B cell (primary cell): Measurements from ENCODE around the gene PEPD. TPM values are rescaled to one million over a fixed set of nuclear protein-coding genes. Genes with fewer than 3 reads are reported as not detected.

ENCODE experiments used
- ATAC-seq: fragments of 200-7000 bp; cut with Tn5 transposase; one replicate; pipeline ENCODE4 v1.10.0; 2021; ENCODE audit warnings: low read depth, mild to moderate bottlenecking, moderate number of reproducible peaks, moderate library complexity
- CTCF ChIA-PET: fragments of 350-600 bp; sonication (Branson Sonifier 250); formaldehyde crosslinking; loops from one replicate; lab custom pipeline; 2021; ENCODE audit warnings: antibody characterized with exemption, inconsistent platforms; lab: Charles Lee
- POLR2A ChIA-PET: fragments of 350-600 bp; sonication (Branson Sonifier 250); formaldehyde crosslinking; loops from one replicate; lab custom pipeline; 2021; ENCODE audit warnings: antibody characterized with exemption; lab: Charles Lee
- DNase-seq: peaks from one replicate; pipeline ENCODE4 v3.0.0; 2013
- H2AFZ ChIP-seq: 2 replicates; pipeline ENCODE4 v1.6.1; 2012; ENCODE audit warnings: mild to moderate bottlenecking, low read depth, low read length; ENCODE audit not compliant: insufficient read depth, poor library complexity, severe bottlenecking
- H3K27ac ChIP-seq, 2 donors: 1 replicate in 1 of 2; 2 replicates in 1 of 2; pipeline ENCODE4 v1.5.1; 2012 to 2013; ENCODE audit warnings: low read length in 2 of 2, mild to moderate bottlenecking in 2 of 2, moderate library complexity in 1 of 2
- H3K27me3 ChIP-seq, 4 experiments: fragments of 200-600 bp in 1 of 4; sonication (generic) in 1 of 4; replicated peaks in 1 of 4; 1 replicate in 2 of 4; 2 replicates in 2 of 4; pipeline versions ENCODE4 v1.6.1 to v1.7.0; 2013 to 2016; ENCODE audit warnings: low read length in 3 of 4, mild to moderate bottlenecking in 2 of 4, mixed read lengths in 1 of 4, moderate library complexity in 1 of 4; ENCODE audit not compliant: insufficient read depth in 4 of 4, control insufficient read depth in 3 of 4; ENCODE audit errors: control extremely low read depth in 1 of 4
- H3K36me3 ChIP-seq, 2 experiments: replicated peaks in 1 of 2; 1 replicate in 1 of 2; 2 replicates in 1 of 2; pipeline versions ENCODE4 v1.6.1 to v1.7.1; 2013; ENCODE audit warnings: low read length in 1 of 2; ENCODE audit not compliant: insufficient read depth in 2 of 2, control insufficient read depth in 1 of 2; ENCODE audit errors: control extremely low read depth in 1 of 2, extremely low read depth in 1 of 2
- H3K4me1 ChIP-seq, 2 donors: fragments of 200-600 bp in 1 of 2; sonication (generic) in 1 of 2; 1 replicate in 1 of 2; 2 replicates in 1 of 2; pipeline versions ENCODE4 v1.5.1 to v1.6.1; 2013 to 2017; ENCODE audit warnings: low read length in 2 of 2; ENCODE audit not compliant: control insufficient read depth in 2 of 2, insufficient read depth in 2 of 2
- H3K4me2 ChIP-seq: replicated peaks from 2 replicates; pipeline ENCODE3; 2012; ENCODE audit warnings: mild to moderate bottlenecking, low read depth, low read length; ENCODE audit not compliant: poor library complexity, severe bottlenecking
- H3K4me3 ChIP-seq, 5 experiments: fragments of 200-600 bp in 1 of 5; sonication (generic) in 1 of 5; 1 replicate in 3 of 5; 2 replicates in 2 of 5; pipeline versions ENCODE4 v1.5.1 to v1.7.0; 2011 to 2016; ENCODE audit warnings: low read length in 4 of 5, mild to moderate bottlenecking in 4 of 5, low read depth in 2 of 5, control low read depth in 1 of 5, moderate library complexity in 1 of 5; ENCODE audit not compliant: insufficient read depth in 1 of 5; ENCODE audit errors: control extremely low read depth in 1 of 5, extremely low read depth in 1 of 5
- H3K79me2 ChIP-seq: fragments of 200-600 bp; sonication (generic); one replicate; pipeline ENCODE4 v1.6.0; 2016; ENCODE audit warnings: low read length; ENCODE audit not compliant: control insufficient read depth, insufficient read depth
- H3K9ac ChIP-seq: fragments of 200-600 bp; sonication (generic); 2 replicates; pipeline ENCODE4 v1.6.1; 2017; ENCODE audit warnings: mild to moderate bottlenecking, low read length, moderate library complexity
- H3K9me3 ChIP-seq, 3 donors: one replicate each; pipeline versions ENCODE4 v1.6.1 to v1.7.1; 2013; ENCODE audit warnings: low read length in 2 of 3; ENCODE audit not compliant: control insufficient read depth in 2 of 3, insufficient read depth in 1 of 3; ENCODE audit errors: control extremely low read depth in 1 of 3
- H4K20me1 ChIP-seq: 2 replicates; pipeline ENCODE4 v1.6.0; 2012; ENCODE audit warnings: mild to moderate bottlenecking, low read length; ENCODE audit not compliant: insufficient read depth, control insufficient read depth, poor library complexity, severe bottlenecking
- H3K27ac Mint-ChIP-seq: one replicate; pipeline ENCODE4 v1.8.0; 2021; ENCODE audit warnings: mixed read lengths
- H3K27me3 Mint-ChIP-seq: one replicate; pipeline ENCODE4 v1.8.0; 2021; ENCODE audit warnings: mixed read lengths
- H3K4me1 Mint-ChIP-seq: one replicate; pipeline ENCODE4 v1.8.0; 2021; ENCODE audit warnings: mixed read lengths
- H3K4me3 Mint-ChIP-seq: one replicate; pipeline ENCODE4 v1.8.0; 2021; ENCODE audit warnings: mixed read lengths
- H3K9me3 Mint-ChIP-seq: one replicate; pipeline ENCODE4 v1.8.0; 2022; ENCODE audit warnings: mixed read lengths; ENCODE audit not compliant: insufficient read depth
- EZH2 ChIP-seq: IDR thresholded peaks from 2 replicates; pipeline ENCODE4 v1.6.1; 2012; ENCODE audit warnings: borderline replicate concordance, low read depth, mild to moderate bottlenecking, moderate library complexity, low read length; ENCODE audit not compliant: insufficient read depth, poor library complexity, severe bottlenecking
- WGBS: methylation state at CpG from one replicate; pipeline ENCODE4 v1.1.5; 2013; ENCODE audit warnings: missing lambda C conversion rate; ENCODE audit not compliant: insufficient coverage; 5-methylcytosine and 5-hydroxymethylcytosine counted together
- intact Hi-C: fragments of 100-400 bp; cut with micrococcal nuclease; formaldehyde crosslinking; loops from one replicate; pipeline ENCODE4 v1.10.0; 2022
- polyA plus RNA-seq: library from polyadenylated mRNA; depleted of rRNA; stranded (reverse); fragments of >200 nt; gene quantifications from 2 replicates; pipeline ENCODE4 v1.2.3, GENCODE V29; 2012
- total RNA-seq, 2 donors: library from RNA; stranded (reverse); fragments of 120-200 nt in 1 of 2; gene quantifications; 1 replicate in 1 of 2; 2 replicates in 1 of 2; pipeline versions ENCODE4 v1.2.3 to v1.2.4, GENCODE V29; 2013 to 2022
- TF ChIP-seq, protein P1 (sequence below): fragments of 200-600 bp; IDR thresholded peaks from one replicate; pipeline ENCODE4 v1.8.0; 2022; ENCODE audit warnings: antibody characterized with exemption, mild to moderate bottlenecking

Gene PEPD
- total and polyA plus RNA-seq, 2 donors (not counting 1 experiment from before 2014, with no cell fraction given): 36.4 to 42.7 TPM

DNA sequence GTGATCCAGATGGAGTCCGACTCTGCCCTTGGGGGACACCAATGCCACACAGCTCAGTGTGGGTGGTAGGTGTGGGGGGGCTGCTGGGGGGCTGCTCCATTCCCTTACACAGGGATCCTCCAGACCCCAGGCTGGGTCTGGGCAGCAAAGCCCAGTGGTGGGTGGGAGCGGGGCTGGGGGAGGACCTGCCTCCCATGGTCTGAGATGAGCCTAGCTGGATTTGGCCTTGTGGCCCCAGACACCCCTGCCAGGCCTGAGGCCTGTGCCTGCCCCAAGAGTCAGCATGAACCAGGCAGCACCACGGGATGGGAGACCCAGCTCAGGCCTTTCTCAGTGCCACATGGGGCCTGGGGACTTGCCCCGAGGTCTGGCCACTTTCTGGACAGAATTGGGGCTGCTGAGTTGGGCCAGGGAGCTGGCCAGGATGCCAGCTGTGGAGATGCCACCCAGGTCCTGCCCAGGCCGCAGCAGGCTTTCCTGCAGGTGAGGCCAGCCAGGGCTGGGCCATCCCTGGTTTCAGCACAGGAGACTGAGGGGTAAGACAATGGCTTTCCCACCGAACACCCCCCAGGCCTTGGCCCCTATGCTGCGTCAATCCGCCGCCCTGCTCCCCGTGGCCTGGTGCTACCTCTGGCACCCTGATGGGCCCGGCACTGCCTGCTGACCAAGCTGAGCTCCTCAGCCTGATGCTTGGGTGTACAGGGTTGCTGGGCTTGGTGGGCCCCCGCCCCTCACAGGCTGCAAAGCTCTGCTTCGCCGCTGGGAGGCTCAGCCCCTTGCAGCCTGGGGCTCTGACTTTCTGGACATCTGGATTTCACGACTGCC lies 123.8 kb downstream of the PEPD start:
- no peaks in the 10 kb centered on the region for H4K20me1 ChIP-seq
- ChIA-PET CTCF (interaction anchor here (3.5 kb wide), 1 partner anchor 162 kb away, joined by 16 read pairs; no protein-coding TSS in a partner anchor), POLR2A (no interaction called here)
- no peaks in the 10 kb centered on the region for H3K9me3 ChIP-seq
- H3K9ac ChIP-seq: no peak overlapping the region
- H3K4me1 Mint-ChIP-seq: no peaks in the 10 kb centered on the region
- TF ChIP-seq, protein P1, sequence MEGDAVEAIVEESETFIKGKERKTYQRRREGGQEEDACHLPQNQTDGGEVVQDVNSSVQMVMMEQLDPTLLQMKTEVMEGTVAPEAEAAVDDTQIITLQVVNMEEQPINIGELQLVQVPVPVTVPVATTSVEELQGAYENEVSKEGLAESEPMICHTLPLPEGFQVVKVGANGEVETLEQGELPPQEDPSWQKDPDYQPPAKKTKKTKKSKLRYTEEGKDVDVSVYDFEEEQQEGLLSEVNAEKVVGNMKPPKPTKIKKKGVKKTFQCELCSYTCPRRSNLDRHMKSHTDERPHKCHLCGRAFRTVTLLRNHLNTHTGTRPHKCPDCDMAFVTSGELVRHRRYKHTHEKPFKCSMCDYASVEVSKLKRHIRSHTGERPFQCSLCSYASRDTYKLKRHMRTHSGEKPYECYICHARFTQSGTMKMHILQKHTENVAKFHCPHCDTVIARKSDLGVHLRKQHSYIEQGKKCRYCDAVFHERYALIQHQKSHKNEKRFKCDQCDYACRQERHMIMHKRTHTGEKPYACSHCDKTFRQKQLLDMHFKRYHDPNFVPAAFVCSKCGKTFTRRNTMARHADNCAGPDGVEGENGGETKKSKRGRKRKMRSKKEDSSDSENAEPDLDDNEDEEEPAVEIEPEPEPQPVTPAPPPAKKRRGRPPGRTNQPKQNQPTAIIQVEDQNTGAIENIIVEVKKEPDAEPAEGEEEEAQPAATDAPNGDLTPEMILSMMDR: no peak
- no peak for TF ChIP-seq EZH2
- H3K27ac ChIP-seq: no peak overlapping the region
- intact Hi-C loops: no loop called here
- H3K79me2 ChIP-seq: no peaks in the 10 kb centered on the region
- 83% methylated on average over 14 of the region's 15 CpGs for WGBS
- H3K27me3 Mint-ChIP-seq: no peaks in the 10 kb centered on the region
- H3K36me3 ChIP-seq: no peaks in the 10 kb centered on the region
- no peak overlapping the region for H3K27ac Mint-ChIP-seq
- no peak for DNase-seq
- no peaks in the 10 kb centered on the region for H3K9me3 Mint-ChIP-seq
- H3K27me3 ChIP-seq: no peaks in the 10 kb centered on the region
- H3K4me3 Mint-ChIP-seq: no peak overlapping the region
- no peak overlapping the region for H3K4me3 ChIP-seq
- no peak overlapping the region for H2AFZ ChIP-seq
- H3K4me1 ChIP-seq: no peaks in the 10 kb centered on the region
- no peak for ATAC-seq
- no peak overlapping the region for H3K4me2 ChIP-seq
